ENCODE results near the gene MMP17. TPM values are rescaled to one million over a fixed set of nuclear protein-coding genes. Genes with fewer than 3 reads are reported as not detected.

The MMP17 gene
- total RNA-seq, 1 experiment from 2014 or later: 12.6 TPM

- CTCF ChIA-PET: no interaction called here
- no peak for DNase-seq (ENCODE audit: low spot score)
- intact Hi-C loops (cut with micrococcal nuclease; ENCODE audit: unreplicated experiment): no loop called here
- POLR2A ChIA-PET (ENCODE audit: low non-redundant PET): no interaction called here
- H3K4me1 ChIP-seq (ENCODE audit: insufficient read depth, low read length, poor library complexity, severe bottlenecking): peaks cover 26% of the 10 kb centered on the region
- H3K27me3 ChIP-seq (replicated peaks; ENCODE audit: insufficient read depth, low read depth, low read length, poor library complexity): no peaks in the 10 kb centered on the region
- H3K27ac ChIP-seq (ENCODE audit: low read depth, low read length, poor library complexity, severe bottlenecking): no peak overlapping the region
- TF ChIP-seq CTCF (conservative IDR thresholded peaks at IDR 0.05; ENCODE audit: low read depth, low read length): no peak
- TF ChIP-seq EZH2 (IDR thresholded peaks at IDR 0.05; ENCODE audit: borderline replicate concordance, low read depth, low read length, poor library complexity, severe bottlenecking): no peak
- no TSS peak for BruUV-seq (replicated peaks)
- no peaks in the 10 kb centered on the region for H3K9me3 ChIP-seq (ENCODE audit: low read depth, low read length, poor library complexity, severe bottlenecking)
- no peaks in the 10 kb centered on the region for H3K36me3 ChIP-seq (ENCODE audit: insufficient read depth, low read length, poor library complexity, severe bottlenecking)
- no peak overlapping the region for H3K4me3 ChIP-seq (ENCODE audit: low read depth, low read length, poor library complexity, severe bottlenecking)
Measured at GRCh38 chr12:131864469-131864868, 36.3 kb downstream of the MMP17 start.

DNA sequence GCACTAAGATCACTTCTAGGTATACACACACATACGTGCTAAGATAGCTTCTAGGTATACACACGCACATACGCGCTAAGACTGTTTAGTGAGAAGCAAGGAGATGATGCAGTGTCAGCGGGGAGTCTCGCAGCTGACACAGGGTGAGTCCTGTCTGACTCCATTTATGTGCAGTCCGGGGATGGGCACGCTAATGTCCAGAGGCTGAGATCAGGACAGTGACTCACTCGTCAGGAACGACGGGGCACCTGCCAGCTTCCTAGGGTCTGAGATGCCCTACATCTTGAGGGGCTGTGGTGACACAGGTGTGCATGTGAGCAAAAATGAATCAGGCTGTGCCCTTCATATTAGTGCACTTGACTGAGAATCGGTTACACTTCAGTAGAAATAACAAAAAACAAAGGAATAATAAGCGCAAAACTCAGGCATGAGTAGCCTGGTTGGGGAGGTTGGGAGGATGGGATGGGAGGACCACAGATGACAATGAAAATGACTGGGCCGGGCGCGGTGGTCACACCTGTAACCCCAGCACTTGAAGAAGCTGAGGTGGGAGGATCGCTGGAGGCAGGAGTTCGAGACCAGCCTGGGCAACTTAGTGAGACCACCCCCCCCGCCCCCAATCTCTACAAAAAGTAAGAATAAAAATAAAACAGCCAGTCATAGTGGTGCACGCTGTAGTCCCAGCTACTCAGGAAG lies 37.1 kb downstream of the MMP17 start:
- BruUV-seq (replicated peaks): no TSS peak
- no peak for TF ChIP-seq EZH2 (IDR thresholded peaks at IDR 0.05; ENCODE audit: borderline replicate concordance, low read depth, low read length, poor library complexity, severe bottlenecking)
- no peak for TF ChIP-seq CTCF (conservative IDR thresholded peaks at IDR 0.05; ENCODE audit: low read depth, low read length)
- POLR2A ChIA-PET (ENCODE audit: low non-redundant PET): no interaction called here
- H3K27me3 ChIP-seq (replicated peaks; ENCODE audit: insufficient read depth, low read depth, low read length, poor library complexity): no peaks in the 10 kb centered on the region
- no peak overlapping the region for H3K27ac ChIP-seq (ENCODE audit: low read depth, low read length, poor library complexity, severe bottlenecking)
- peaks cover 23% of the 10 kb centered on the region for H3K4me1 ChIP-seq (ENCODE audit: insufficient read depth, low read length, poor library complexity, severe bottlenecking)
- H3K9me3 ChIP-seq (ENCODE audit: low read depth, low read length, poor library complexity, severe bottlenecking): no peaks in the 10 kb centered on the region
- no peaks in the 10 kb centered on the region for H3K36me3 ChIP-seq (ENCODE audit: insufficient read depth, low read length, poor library complexity, severe bottlenecking)
- CTCF ChIA-PET: no interaction called here
- no peak for DNase-seq (ENCODE audit: low spot score)
- no peak overlapping the region for H3K4me3 ChIP-seq (ENCODE audit: low read depth, low read length, poor library complexity, severe bottlenecking)
- intact Hi-C loops (cut with micrococcal nuclease; ENCODE audit: unreplicated experiment): no loop called here

DNA sequence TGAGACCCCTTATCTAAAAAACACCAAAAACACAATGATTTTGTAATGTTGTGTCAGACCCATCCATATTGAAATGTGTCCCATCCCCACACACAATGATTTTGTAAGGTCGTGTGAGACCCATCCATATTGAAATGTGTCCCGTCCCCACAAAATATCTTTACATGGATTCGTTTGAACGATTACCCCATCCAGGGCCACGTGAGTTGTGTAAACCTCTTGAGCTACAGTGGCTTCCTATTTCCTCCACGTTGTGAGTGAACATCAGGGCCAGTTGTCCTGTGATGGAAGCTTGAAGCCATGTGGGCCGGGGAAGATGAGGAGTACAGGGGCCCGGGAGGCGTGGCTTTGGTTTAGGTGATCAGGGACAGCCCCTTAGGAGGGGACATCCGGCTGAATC lies 39.3 kb downstream of the MMP17 start:
- Histone ChIP-seq H3K4me1 (ENCODE audit: insufficient read depth, low read length, poor library complexity, severe bottlenecking) (peaks cover 11% of the 10 kb centered on the region), H3K27ac (ENCODE audit: low read depth, low read length, poor library complexity, severe bottlenecking) (no peak overlapping the region), H3K27me3 (replicated peaks; ENCODE audit: insufficient read depth, low read depth, low read length, poor library complexity) (no peaks in the 10 kb centered on the region), H3K9me3 (ENCODE audit: low read depth, low read length, poor library complexity, severe bottlenecking) (no peaks in the 10 kb centered on the region), H3K4me3 (ENCODE audit: low read depth, low read length, poor library complexity, severe bottlenecking) (no peak overlapping the region), H3K36me3 (ENCODE audit: insufficient read depth, low read length, poor library complexity, severe bottlenecking) (no peaks in the 10 kb centered on the region)
- DNase-seq (ENCODE audit: low spot score): no peak
- intact Hi-C loops (cut with micrococcal nuclease; ENCODE audit: unreplicated experiment): no loop called here
- ChIA-PET POLR2A (ENCODE audit: low non-redundant PET) (no interaction called here), CTCF (no interaction called here)
- no TSS peak for BruUV-seq (replicated peaks)
- TF ChIP-seq CTCF (conservative IDR thresholded peaks at IDR 0.05; ENCODE audit: low read depth, low read length): no peak
- no peak for TF ChIP-seq EZH2 (IDR thresholded peaks at IDR 0.05; ENCODE audit: borderline replicate concordance, low read depth, low read length, poor library complexity, severe bottlenecking)
